Kasumi-1 (cell line): Measurements from ENCODE around the gene TRIM13.
"Not testable (repeated sequence)": the region's sequence is repeated elsewhere in the genome, so short reads cannot be mapped to it uniquely, and the experiment has no call there.

Experiments used
- DNase-seq, 2 experiments: peaks; one replicate each; lab custom pipeline; 2025; lab: John Stamatoyannopoulos, UW

TRIM13 gene

DNA sequence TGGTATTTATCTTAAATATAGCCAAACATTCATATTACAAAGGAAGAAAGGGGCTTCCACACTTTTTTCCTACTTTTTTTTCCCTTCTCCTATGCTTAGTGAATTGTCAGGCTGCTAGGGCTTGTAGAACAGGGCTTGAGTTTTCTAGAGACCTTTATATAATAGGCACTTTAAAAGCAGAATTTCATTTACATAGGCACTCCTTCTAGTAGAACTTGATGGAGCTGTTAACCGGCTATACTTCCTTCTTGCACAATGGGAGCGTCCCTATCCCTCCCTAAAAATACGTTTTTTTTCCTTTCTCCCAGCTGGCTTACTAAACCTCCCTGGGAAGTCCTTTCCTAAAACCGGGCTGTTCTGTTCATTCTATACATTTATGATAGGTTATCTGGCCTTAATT lies 1.1 kb downstream of the TRIM13 start:
- DNase-seq = peak in 1 of 2 experiments; percentile 18

DNA sequence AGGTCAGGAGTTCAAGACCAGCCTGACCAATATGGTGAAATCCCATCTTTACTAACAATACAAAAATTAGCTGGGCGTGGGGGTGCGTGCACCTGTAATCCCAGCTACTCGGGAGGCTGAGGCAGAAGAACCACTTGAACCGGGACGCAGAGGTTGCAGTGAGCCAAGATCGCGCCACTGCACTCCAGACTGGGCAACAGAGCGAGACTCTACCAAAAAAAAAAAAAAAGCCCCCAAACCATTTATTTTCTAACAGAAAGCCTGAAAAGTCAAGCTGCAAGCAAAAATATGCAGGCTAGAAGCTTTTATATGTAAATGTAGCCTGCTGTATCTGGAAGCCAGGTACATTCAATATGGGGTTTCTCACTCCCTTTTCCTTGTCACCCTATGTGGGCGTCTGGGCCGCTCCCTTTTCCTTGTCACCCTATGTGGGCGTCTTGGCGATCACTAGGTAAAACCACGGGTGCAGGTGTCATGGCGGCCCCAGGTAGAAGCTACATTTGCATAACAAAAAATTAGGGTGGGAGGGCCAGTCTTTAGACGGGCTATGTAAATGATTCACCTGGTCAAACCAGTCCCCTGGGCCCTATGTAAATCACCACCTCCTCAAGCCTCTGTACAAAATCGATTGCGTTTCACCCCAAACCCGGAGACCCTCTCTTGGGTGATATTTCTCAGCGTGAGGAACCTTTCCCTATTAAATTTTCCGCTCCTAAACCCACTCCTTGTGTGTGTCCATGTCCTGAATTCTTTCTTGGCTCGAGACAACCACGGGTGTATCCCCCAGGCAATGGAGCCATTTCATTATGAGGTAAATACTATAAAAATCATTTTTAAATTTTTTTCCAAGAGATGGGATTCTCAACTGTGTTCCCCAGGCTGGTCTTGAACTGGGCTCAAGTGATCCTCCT lies 2.1 kb downstream of the TRIM13 start:
- no peak for DNase-seq

DNA sequence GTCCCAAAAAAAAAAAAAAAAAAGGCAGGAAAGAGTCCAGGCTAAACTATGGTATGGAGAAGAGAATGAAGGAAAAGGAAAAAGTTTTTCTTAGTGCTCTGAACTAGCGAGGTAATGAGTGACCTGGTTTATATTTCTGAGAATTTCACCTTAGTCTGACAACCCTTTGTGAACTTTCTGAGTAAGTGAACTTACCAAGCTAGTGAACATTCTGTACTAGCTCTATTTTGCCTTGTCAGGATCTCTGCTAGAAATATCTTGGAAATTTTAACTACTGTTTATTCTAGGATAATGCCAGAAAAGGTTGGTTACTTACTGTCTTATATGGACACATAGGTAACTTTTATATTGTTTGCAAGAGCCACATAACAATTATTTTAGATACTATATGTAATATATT lies 4.4 kb downstream of the TRIM13 start:
- no peak for DNase-seq

DNA sequence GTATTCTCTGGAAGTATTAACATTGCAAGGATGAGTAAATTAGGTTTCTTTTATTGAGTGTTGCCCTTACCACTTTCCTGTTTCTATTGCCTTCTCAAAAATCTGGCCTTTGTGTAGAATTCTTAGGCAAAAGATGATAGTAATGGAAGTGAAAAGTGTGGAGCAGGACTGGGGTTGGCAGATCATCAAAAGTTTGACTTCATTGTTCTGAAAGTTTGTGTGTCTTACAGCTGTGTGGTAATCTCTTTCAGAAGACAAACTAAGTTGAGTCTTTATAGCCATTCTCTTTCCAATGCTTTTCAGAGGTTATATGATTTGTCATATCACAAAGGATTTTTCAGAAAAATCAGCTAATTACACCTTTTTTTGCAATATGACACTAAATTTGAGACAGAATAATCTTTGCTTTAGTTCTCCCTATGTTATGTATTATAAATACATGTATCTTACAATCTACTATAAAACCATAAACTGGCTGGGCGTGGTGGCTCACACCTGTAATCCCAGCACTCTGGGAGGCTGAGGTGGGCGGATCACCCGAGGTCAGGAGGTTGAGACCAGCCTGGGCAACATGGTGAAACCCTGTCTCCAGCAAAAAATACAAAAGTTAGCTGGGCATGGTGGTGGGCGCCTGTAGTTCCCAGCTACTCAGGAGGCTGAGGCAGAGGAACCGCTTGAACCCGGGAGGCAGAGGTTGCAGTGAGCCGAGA lies 9.7 kb downstream of the TRIM13 start:
- DNase-seq = no peak

DNA sequence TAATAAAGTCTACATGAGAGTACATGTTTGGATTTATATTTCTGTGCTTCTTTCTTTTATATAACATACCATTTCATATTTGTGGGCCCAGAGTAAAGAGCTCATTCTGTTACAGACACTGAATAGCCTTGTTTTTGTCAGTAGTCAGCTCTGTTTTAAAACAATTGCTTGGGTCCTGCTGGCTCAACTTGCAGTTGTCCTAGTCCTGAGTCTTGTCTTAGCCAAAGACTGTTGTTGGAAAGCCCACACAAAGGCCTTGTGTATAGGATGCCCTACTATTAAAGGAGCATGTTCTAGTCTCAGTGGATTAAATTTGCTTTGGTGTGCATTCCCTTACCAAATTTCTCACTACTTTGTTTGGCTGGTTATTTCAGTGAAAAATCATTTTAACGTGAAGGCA lies 14.6 kb downstream of the TRIM13 start:
- DNase-seq = no peak

DNA sequence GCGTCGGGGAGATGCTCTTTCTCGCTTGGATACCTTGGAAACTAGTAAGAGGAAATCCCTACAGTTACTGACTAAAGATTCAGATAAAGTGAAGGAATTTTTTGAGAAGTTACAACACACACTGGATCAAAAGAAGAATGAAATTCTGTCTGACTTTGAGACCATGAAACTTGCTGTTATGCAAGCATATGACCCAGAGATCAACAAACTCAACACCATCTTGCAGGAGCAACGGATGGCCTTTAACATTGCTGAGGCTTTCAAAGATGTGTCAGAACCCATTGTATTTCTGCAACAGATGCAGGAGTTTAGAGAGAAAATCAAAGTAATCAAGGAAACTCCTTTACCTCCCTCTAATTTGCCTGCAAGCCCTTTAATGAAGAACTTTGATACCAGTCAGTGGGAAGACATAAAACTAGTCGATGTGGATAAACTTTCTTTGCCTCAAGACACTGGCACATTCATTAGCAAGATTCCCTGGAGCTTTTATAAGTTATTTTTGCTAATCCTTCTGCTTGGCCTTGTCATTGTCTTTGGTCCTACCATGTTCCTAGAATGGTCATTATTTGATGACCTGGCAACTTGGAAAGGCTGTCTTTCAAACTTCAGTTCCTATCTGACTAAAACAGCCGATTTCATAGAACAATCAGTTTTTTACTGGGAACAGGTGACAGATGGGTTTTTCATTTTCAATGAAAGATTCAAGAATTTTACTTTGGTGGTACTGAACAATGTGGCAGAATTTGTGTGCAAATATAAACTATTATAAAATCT lies 15.7 kb downstream of the TRIM13 start:
- DNase-seq = no peak

DNA sequence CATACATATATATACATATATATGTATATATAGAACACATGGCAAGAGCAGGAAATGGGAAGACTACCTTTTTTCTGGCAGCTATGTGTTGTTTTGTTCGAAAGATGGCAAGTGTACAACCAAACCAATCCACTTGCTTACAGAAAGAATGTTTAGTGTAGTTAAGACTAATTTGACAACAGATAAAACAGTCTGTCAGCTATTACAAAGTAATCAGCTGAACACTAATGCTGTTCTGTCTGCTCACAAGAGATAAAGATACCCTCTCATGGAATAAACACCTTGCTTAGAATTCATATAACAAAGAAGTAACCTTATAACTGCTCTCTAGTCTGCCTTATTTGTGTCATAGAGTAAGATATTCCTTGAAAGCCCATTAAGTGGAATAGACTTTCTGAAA lies 17.5 kb downstream of the TRIM13 start:
- no peak for DNase-seq

DNA sequence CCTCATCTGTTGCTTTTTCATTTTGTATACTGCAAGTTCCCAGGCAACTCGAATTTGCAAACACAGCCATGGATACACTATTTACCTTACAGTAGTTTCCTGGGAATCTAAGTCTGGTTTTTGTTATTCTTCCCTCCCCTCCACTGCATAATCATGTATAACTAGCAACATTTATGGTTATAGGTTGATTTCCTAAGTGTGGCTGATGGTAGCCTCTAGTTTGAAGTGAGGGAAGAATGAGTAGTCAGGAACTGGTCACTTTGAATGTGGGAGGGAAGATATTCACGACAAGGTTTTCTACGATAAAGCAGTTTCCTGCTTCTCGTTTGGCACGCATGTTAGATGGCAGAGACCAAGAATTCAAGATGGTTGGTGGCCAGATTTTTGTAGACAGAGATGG lies 18.4 kb downstream of the TRIM13 start, which contains the start of gene KCNRG:
TSS of gene KCNRG (plus strand) at position 187 of the 400 bp plus-strand sequence. CDS start at position 237, 50 bp downstream.
- DNase-seq = no peak

DNA sequence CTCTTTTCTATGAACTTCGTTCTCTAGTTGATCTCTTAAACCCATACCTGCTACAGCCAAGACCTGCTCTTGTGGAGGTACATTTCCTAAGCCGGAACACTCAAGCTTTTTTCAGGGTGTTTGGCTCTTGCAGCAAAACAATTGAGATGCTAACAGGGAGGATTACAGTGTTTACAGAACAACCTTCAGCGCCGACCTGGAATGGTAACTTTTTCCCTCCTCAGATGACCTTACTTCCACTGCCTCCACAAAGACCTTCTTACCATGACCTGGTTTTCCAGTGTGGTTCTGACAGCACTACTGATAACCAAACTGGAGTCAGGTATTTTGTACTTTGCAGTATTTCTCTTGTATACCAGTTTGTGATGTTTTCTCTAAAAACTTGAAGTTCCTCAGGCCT lies 18.9 kb downstream of the TRIM13 start:
- no peak for DNase-seq

DNA sequence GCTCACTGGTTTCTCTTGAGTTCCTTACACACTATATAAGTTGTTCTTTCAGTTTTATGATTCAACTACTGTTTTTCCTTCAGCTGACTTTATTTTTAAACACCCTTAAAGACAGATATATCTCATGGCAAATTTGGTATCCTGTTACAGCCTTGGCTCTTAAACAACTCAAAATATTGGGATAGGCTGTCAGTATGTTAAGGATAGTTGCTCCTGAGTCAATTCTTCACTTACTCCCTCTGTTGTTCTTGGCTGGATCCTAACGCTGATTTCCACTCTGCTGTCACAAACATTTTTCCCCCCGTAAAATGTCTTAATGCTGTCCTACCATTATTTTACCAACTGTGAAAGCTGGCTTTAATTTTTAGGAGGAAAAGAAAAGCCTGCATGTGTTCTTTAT lies 19.6 kb downstream of the TRIM13 start:
- no peak for DNase-seq

DNA sequence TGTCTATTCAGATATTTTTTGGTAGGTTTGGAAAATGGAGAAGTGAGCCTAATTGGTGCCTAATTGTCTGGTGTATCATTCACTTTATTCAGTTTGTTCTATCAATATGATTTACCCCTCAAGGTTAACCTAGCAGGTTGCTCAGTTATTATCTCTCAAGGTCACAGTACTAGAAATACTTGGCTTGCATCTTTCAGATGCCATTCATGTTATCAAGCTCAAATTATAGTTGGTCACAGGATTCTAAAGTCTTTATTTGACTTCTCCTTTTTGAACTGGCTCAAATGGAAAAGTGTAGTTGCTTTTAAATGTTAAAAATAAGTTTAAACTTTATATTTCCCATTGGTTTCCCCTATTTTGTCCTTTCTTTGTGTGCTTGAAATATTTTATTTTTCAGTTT lies 21.0 kb downstream of the TRIM13 start:
- DNase-seq = peak in 1 of 2 experiments; percentile 34

DNA sequence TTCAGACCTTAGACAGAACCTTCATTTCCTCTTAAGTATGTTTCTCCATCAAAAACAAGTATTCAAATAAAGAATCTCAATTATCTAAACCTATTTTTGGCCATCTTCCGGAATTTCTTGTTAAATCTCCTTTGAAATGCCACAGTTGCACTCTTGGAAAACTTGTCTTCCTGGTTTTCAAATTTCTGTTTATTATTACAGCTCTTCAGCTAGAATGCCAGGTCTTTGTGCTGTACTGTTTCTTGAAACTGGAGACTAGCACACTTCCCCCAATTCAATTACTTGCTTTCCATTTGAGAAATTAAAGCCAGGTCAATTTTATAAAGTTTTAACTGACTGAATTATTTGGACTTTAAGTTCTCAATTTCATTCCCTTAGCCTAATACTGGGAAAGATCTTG lies 28.6 kb downstream of the TRIM13 start:
- no peak for DNase-seq

DNA sequence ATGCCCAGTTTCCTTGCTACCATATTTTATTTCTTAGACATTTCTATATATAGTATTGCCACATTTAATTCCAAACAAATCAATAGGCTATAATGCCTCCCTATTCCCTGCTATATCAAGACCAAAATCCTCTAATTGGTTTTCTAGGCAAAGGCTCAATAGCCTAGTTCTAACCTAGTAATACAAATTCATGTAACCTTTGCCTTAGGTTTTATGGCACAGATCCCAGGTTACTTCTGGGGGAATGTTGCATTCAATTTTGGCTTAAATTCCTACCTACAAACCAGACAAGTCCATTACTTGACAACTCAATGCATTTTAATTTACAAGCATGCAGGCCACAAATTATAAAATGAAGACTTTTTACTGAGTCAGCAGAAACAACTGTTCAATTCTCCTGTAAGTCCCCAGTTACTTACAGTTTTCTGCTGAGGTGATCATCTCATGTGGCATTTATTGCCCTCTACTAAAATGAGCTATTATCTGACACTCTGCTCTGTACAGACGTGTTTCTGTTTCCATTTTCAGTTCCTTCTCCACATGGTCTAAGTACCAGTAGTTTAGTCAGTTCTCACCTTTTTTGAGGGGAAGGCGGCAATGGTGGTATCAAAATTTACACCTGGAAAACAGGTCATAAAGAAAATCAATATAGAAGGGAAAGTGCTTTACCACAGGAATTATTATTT lies 30.1 kb downstream of the TRIM13 start:
- DNase-seq = no peak

DNA sequence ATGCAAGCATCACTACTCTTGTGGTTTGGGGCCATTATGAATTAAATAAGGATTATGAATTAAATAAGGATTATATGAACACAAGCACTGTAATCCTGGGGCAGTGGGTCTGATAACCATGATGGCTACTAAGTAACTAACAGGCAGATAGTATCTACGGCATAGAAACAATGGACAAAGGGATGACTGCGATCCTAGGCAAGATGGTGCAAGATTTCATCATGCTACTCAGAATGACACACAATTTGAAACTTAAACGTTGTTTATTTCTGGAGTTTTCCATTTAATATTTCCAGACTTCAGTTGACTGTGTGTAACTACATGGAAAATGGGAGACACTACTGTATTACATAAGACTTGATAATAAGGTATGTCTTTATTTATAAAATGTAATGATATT lies 33.5 kb downstream of the TRIM13 start:
- no peak for DNase-seq

DNA sequence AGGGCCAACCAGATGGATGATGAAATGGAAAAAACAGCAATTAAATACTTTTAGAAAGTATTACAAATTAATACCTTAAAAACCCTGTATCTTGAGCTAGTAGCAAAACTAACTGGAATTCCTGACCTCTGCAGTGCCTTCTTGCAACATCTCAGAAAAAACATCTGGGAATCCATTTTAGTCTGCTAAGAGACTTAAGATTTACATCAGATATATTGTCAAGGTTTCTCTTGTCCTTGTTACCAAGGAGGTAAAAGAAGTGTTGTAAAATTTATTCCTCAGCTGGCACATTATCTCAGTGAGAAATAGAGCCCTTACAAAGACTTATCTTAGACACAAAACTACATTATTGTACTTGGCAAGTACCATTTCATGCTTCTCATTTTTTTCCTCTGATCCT lies 36.9 kb downstream of the TRIM13 start:
- no peak for DNase-seq

DNA sequence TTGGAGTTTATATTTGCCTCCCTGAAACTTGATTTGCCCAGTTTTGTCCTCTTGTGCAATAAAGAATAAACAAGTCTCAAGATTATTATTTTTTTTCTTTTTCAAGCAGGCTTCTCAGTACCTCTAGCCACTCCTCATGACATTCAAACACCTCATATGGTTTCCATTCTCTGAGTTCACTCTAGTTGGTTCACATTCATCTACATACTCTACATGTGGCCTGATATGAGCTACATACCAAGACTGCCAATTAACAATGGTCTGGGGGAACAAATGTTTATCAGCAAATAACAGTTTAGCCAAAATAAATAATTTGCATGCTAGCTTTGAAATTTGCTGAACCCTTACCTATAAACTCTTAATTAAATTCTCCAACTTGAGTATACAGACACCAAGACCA lies 40.9 kb downstream of the TRIM13 start:
- no peak for DNase-seq

DNA sequence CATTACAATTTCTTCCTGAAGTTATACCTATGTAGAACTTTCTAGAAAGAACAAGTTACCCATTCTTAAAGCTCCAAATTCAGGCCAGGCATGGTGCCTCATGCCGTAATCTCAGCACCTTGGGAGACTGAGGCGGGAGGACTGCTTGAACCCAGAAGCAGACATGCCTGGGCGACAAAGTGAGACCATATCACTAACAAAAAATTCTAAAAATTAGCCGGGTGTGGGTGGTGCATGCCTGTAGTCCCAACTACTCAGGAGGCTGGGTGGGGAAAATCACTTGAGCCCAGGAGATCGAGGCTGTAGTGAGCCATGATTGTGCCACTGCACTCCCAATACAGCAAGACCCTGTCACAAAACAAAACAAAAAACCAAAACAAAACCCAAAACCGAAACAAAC lies 41.4 kb downstream of the TRIM13 start:
- no peak for DNase-seq

DNA sequence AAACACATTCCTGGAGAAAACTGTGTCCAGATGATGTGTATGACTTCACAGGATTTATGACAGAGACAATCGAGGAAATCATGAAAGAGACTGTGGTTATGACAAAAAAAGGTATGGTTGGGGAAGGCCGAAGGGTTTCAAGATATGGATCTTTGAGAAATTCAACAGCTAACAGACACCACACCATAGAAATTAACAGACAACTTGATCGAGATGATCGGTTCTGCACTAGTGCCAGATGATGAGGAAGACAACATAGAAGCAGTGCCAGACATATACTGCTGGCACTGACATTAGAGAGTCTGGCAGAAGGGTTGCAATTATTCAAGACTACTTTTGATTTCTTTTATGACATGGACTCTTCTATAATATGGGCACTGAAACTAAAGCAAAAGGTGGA lies 55.6 kb downstream of the TRIM13 start:
- DNase-seq = no peak

DNA sequence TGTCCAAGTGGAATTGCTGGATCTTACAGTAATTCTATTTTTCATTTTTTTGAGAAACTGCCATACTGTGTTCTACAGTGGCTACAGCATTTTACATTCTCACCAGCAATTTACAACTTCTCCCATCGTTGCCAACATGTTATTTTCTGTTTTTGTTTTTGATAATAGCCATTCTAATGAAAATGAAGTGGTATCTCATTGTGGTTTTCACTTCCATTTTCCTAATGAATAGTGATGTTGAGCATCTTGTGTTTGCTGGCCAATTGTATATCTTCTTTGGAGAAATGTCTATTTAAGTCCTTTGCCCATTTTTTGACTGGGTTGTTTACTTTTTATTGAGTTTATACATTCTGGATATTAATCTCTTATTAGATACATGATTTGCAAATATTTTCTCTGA lies 57.0 kb downstream of the TRIM13 start:
- DNase-seq = no peak

DNA sequence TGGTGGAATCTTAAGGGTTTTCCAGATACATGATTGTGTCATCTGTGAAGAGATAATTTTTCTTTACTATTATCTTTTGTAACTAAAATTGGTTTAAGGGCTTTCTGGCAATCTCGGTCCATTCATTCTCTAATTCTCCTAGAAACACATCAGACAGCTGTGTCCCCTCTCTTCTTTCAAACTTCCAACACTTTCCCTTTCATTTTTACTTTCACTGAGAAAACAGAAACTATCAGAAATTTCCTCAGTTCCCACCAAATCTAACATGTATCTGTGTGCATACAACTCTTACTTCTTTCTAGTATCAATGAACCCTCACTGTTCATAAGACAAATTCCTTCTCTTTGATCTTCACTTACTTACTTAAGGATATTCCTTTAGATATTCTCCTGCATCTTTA lies 58.6 kb downstream of the TRIM13 start:
- DNase-seq = no peak

DNA sequence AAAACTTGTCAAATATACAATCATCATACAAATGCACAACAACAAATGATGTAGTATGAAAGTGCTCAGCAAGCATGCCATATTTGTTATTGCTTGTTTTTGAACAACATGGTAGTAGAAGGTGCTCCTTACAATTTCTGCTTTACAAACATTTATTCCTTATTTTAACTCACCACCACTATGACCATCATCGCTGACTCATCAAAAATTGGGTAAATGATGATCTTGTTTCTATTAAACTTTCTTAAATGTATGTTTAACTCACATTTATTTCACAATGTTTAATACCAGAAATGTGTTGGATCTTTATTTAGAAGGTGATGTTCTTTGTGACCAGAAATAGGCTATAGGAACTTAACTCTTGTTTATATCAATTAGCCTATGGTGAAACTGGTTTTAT lies 63.9 kb downstream of the TRIM13 start:
- no peak for DNase-seq

DNA sequence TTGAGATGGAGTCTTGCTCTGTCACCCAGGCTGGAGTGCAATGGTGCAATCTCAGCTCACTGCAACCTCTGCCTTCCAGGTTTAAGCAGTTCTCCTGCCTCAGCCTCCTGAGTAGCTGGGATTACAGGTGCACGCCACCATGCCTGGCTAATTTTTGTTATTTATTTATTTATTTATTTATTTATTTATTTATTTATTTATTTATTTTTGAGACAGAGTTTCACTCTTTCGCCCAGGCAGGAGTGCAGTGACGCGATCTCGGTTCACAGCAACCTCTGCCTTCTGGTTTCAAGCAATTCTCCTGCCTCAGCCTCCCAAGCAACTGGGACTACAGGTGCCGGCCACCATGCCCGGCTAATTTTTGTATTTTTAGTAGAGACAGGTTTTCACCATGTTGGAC lies 65.5 kb downstream of the TRIM13 start:
- not testable (repeated sequence) for DNase-seq
